ENCODE measurements around the gene CMPK1. TPM values are rescaled to one million over a fixed set of nuclear protein-coding genes. Genes with fewer than 3 reads are reported as not detected.
A peak's percentile ranks its signal among the peaks of the same experiment; 100 is the strongest.

The CMPK1 gene
- total and polyA plus RNA-seq, 2 donors: 92.0 to 146 TPM

- no peak for DNase-seq (ENCODE audit: extremely low spot score)
- no peaks in the 10 kb centered on the region for H3K36me3 ChIP-seq (ENCODE audit: insufficient read depth)
- H3K4me3 ChIP-seq (ENCODE audit: low read depth, low read length): no peak overlapping the region
- H3K4me1 ChIP-seq (ENCODE audit: insufficient read depth): peaks cover under 1% of the 10 kb centered on the region
- WGBS: 47% methylated on average over 2 of the region's 2 CpGs
- no peak overlapping the region for H3K27ac ChIP-seq (ENCODE audit: low read depth)
Observed at GRCh38 chr1:47411436-47411835, 77.8 kb downstream of the CMPK1 start.

GRCh38 chr1:47412437-47412836, 78.8 kb downstream of the CMPK1 start:
- no peaks in the 10 kb centered on the region for H3K36me3 ChIP-seq (ENCODE audit: insufficient read depth)
- peaks cover 4% of the 10 kb centered on the region for H3K4me1 ChIP-seq (ENCODE audit: insufficient read depth)
- WGBS: 88% methylated on average over 14 of the region's 14 CpGs
- H3K4me3 ChIP-seq (ENCODE audit: low read depth, low read length): no peak overlapping the region
- DNase-seq (ENCODE audit: extremely low spot score): no peak
- no peak overlapping the region for H3K27ac ChIP-seq (ENCODE audit: low read depth)

- peak within 1 kb of the TSS; percentile 13 for H3K4me3 ChIP-seq (ENCODE audit: low read depth, low read length)
- no peak for DNase-seq (ENCODE audit: extremely low spot score)
- no peaks in the 10 kb centered on the region for H3K36me3 ChIP-seq (ENCODE audit: insufficient read depth)
- H3K4me1 ChIP-seq (ENCODE audit: insufficient read depth): peaks cover 4% of the 10 kb centered on the region
- H3K27ac ChIP-seq (ENCODE audit: low read depth): no peak within 1 kb of the TSS
- WGBS: 21% methylated on average over 21 of the region's 21 CpGs
Observed at GRCh38 chr1:47415728-47416318, 82.2 kb downstream of the CMPK1 start, which contains the start of gene FOXE3. Gene FOXE3 (plus strand): TSS chr1:47416285. CDS start chr1:47416316, 31 bp downstream.

GRCh38 chr1:47416319-47417169, 83.0 kb downstream of the CMPK1 start:
- Histone ChIP-seq H3K4me1 (ENCODE audit: insufficient read depth) (peaks cover 4% of the 10 kb centered on the region), H3K36me3 (ENCODE audit: insufficient read depth) (no peaks in the 10 kb centered on the region), H3K27ac (ENCODE audit: low read depth) (no peak overlapping the region), H3K4me3 (ENCODE audit: low read depth, low read length) (peak overlapping the region; percentile 13)
- DNase-seq (ENCODE audit: extremely low spot score): no peak
- WGBS: 1% methylated on average over 134 of the region's 134 CpGs

- WGBS: 22% methylated on average over 39 of the region's 39 CpGs
- Histone ChIP-seq H3K36me3 (ENCODE audit: insufficient read depth) (no peaks in the 10 kb centered on the region), H3K27ac (ENCODE audit: low read depth) (no peak overlapping the region), H3K4me1 (ENCODE audit: insufficient read depth) (peaks cover 4% of the 10 kb centered on the region), H3K4me3 (ENCODE audit: low read depth, low read length) (no peak overlapping the region)
- no peak for DNase-seq (ENCODE audit: extremely low spot score)
Observed at GRCh38 chr1:47417170-47418044, 83.8 kb downstream of the CMPK1 start.

- DNase-seq (ENCODE audit: extremely low spot score): no peak
- H3K36me3 ChIP-seq (ENCODE audit: insufficient read depth): no peaks in the 10 kb centered on the region
- H3K4me3 ChIP-seq (ENCODE audit: low read depth, low read length): no peak overlapping the region
- no peak overlapping the region for H3K27ac ChIP-seq (ENCODE audit: low read depth)
- 85% methylated on average over 2 of the region's 2 CpGs for WGBS
- H3K4me1 ChIP-seq (ENCODE audit: insufficient read depth): peaks cover 4% of the 10 kb centered on the region
Observed at GRCh38 chr1:47418122-47418521, 84.5 kb downstream of the CMPK1 start.

GRCh38 chr1:47418681-47419325, 85.2 kb downstream of the CMPK1 start:
- Histone ChIP-seq H3K36me3 (ENCODE audit: insufficient read depth) (no peaks in the 10 kb centered on the region), H3K27ac (ENCODE audit: low read depth) (no peak overlapping the region), H3K4me3 (ENCODE audit: low read depth, low read length) (no peak overlapping the region), H3K4me1 (ENCODE audit: insufficient read depth) (peaks cover 4% of the 10 kb centered on the region)
- no peak for DNase-seq (ENCODE audit: extremely low spot score)
- WGBS: 86% methylated on average over 6 of the region's 6 CpGs

- 84% methylated on average over 4 of the region's 4 CpGs for WGBS
- Histone ChIP-seq H3K4me3 (ENCODE audit: low read depth, low read length) (no peak overlapping the region), H3K27ac (ENCODE audit: low read depth) (no peak overlapping the region), H3K36me3 (ENCODE audit: insufficient read depth) (no peaks in the 10 kb centered on the region), H3K4me1 (ENCODE audit: insufficient read depth) (peaks cover 4% of the 10 kb centered on the region)
- no peak for DNase-seq (ENCODE audit: extremely low spot score)
Observed at GRCh38 chr1:47420547-47420946, 87.0 kb downstream of the CMPK1 start.

GRCh38 chr1:47423872-47424271, 90.3 kb downstream of the CMPK1 start:
- 26% methylated on average over 2 of the region's 2 CpGs for WGBS
- Histone ChIP-seq H3K27ac (ENCODE audit: low read depth) (no peak overlapping the region), H3K36me3 (ENCODE audit: insufficient read depth) (no peaks in the 10 kb centered on the region), H3K4me1 (ENCODE audit: insufficient read depth) (no peaks in the 10 kb centered on the region), H3K4me3 (ENCODE audit: low read depth, low read length) (no peak overlapping the region)
- DNase-seq (ENCODE audit: extremely low spot score): no peak

- Histone ChIP-seq H3K4me1 (ENCODE audit: insufficient read depth) (no peaks in the 10 kb centered on the region), H3K4me3 (ENCODE audit: low read depth, low read length) (no peak overlapping the region), H3K36me3 (ENCODE audit: insufficient read depth) (no peaks in the 10 kb centered on the region), H3K27ac (ENCODE audit: low read depth) (no peak overlapping the region)
- 5% methylated on average over 6 of the region's 6 CpGs for WGBS
- no peak for DNase-seq (ENCODE audit: extremely low spot score)
Observed at GRCh38 chr1:47424336-47424982, 90.9 kb downstream of the CMPK1 start.

All from urinary bladder (tissue), 4 donors.